Measurements from ENCODE around the gene NUP214.

DNA sequence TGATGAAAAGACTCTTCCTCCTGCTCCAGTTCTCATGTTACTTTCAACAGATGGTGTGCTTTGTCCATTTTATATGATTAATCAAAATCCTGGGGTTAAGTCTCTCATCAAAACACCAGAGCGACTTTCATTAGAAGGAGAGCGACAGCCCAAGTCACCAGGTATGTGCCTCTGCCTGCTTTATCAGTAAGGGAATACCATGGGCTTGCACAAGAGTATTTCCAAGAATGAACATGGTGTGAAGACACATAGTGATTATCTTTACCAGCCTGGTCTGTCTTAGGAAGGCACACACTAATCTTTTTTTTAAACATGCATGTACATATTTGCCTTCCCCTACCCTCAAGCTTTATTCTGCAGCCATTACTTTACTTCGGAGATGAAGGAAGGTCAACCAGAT, 15.2 kb downstream of the NUP214 start:
- TF ChIP-seq POLR2A (IDR thresholded peaks at IDR 0.05; ENCODE audit: low read length), result no peak
- TF ChIP-seq GATA1 (IDR thresholded peaks at IDR 0.05; ENCODE audit: low read depth, low read length), result no peak
